ENCODE measurements around the gene STIM2. TPM values are rescaled to one million over a fixed set of nuclear protein-coding genes. Genes with fewer than 3 reads are reported as not detected.

The STIM2 gene
- total RNA-seq, 3 donors from 2014 or later: 22.2 to 32.4 (median 23.5) TPM

GRCh38 chr4:26896636-26897035 is 36.0 kb downstream of the STIM2 start:
- DNase-seq (no peak), ATAC-seq (no peak)
- H3K9me3 ChIP-seq: no peaks in the 10 kb centered on the region
- TF ChIP-seq CTCF (IDR thresholded peaks at IDR 0.05): no peak
- intact Hi-C loops (cut with DNase I, micrococcal nuclease): no loop called here
- no peaks in the 10 kb centered on the region for H3K4me1 ChIP-seq (ENCODE audit: low read depth)
- H3K4me3 ChIP-seq: no peak overlapping the region
- H3K36me3 ChIP-seq (ENCODE audit: low read depth): no peaks in the 10 kb centered on the region

GRCh38 chr4:26899991-26900390 is 39.4 kb downstream of the STIM2 start:
- peak; percentile 45 for ATAC-seq
- no peak for DNase-seq
- H3K36me3 ChIP-seq (ENCODE audit: low read depth): no peaks in the 10 kb centered on the region
- TF ChIP-seq CTCF (IDR thresholded peaks at IDR 0.05): no peak
- no peaks in the 10 kb centered on the region for H3K9me3 ChIP-seq
- H3K4me1 ChIP-seq (ENCODE audit: low read depth): no peaks in the 10 kb centered on the region
- intact Hi-C loops (cut with DNase I, micrococcal nuclease): no loop called here
- H3K4me3 ChIP-seq: no peak overlapping the region

DNA sequence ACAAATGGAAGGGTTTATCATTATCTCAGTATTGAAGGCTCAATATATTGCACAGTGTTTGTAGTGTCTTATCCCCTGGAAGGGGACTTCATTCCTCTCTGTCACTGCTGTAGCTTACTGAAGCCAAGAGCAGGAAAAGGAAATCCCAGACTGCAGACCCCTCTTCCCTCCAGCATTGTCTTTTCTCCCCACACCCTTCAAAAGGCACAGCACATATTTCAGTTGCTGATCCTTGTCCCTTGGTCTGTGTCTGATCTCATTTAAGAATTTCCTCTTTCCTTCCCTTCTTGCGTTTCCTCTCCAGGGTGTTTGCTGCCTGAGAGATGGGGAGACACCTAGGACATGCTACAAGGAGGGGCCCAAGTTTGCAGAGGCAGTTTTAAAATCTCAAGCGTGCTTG is 40.1 kb downstream of the STIM2 start:
- TF ChIP-seq CTCF (IDR thresholded peaks at IDR 0.05): no peak
- intact Hi-C loops (cut with DNase I, micrococcal nuclease): no loop called here
- H3K9me3 ChIP-seq: no peaks in the 10 kb centered on the region
- no peaks in the 10 kb centered on the region for H3K36me3 ChIP-seq (ENCODE audit: low read depth)
- ATAC-seq: no peak
- no peak for DNase-seq
- no peak overlapping the region for H3K4me3 ChIP-seq
- H3K4me1 ChIP-seq (ENCODE audit: low read depth): no peaks in the 10 kb centered on the region

GRCh38 chr4:26905172-26905571 is 44.5 kb downstream of the STIM2 start:
- intact Hi-C loops (cut with DNase I, micrococcal nuclease): no loop called here
- no peaks in the 10 kb centered on the region for H3K36me3 ChIP-seq (ENCODE audit: low read depth)
- no peak for ATAC-seq

GRCh38 chr4:26907731-26908599 is 47.3 kb downstream of the STIM2 start:
- no peak overlapping the region for H3K4me3 ChIP-seq
- H3K9me3 ChIP-seq: no peaks in the 10 kb centered on the region
- no peak for DNase-seq
- no peak for TF ChIP-seq CTCF (IDR thresholded peaks at IDR 0.05)
- ATAC-seq: no peak
- H3K4me1 ChIP-seq (ENCODE audit: low read depth): peaks cover 4% of the 10 kb centered on the region
- intact Hi-C loops (cut with DNase I, micrococcal nuclease): no loop called here
- no peaks in the 10 kb centered on the region for H3K36me3 ChIP-seq (ENCODE audit: low read depth)

More at GRCh38 chr4:26905172-26905571, 44.5 kb downstream of the STIM2 start:
- no peak for DNase-seq
- H3K9me3 ChIP-seq: no peaks in the 10 kb centered on the region
- H3K4me1 ChIP-seq (ENCODE audit: low read depth): no peaks in the 10 kb centered on the region
- no peak overlapping the region for H3K4me3 ChIP-seq
- TF ChIP-seq CTCF (IDR thresholded peaks at IDR 0.05): no peak

Measured in mucosa of descending colon (tissue), 3 donors.